Prostate gland (tissue), 2 donors: ENCODE data around the gene LMAN2L.

Experiments
- CTCF ChIP-seq, 4 experiments: fragments of 200-600 bp in 2 of 4; fragments of 450-650 bp in 2 of 4; sonication (generic) in 2 of 4; IDR thresholded peaks; 1 replicate in 3 of 4; 2 replicates in 1 of 4; pipeline ENCODE4 v1.5.1; 2016 to 2019; ENCODE audit warnings: antibody characterized with exemption in 4 of 4, mild to moderate bottlenecking in 2 of 4, moderate library complexity in 2 of 4
- POLR2A ChIP-seq: fragments of 450-650 bp; IDR thresholded peaks from one replicate; pipeline ENCODE4 v1.6.1; 2016; ENCODE audit warnings: antibody characterized with exemption, mild to moderate bottlenecking
- POLR2AphosphoS5 ChIP-seq: sonication (generic); formaldehyde crosslinking; IDR thresholded peaks from one replicate; pipeline ENCODE4 v1.6.1; 2017; ENCODE audit warnings: antibody characterized with exemption

GRCh38 chr2:96683307-96683706 is 56.6 kb downstream of the LMAN2L start:
- TF ChIP-seq POLR2A = no peak
- TF ChIP-seq CTCF (IDR thresholded peaks at IDR 0.05) = no peak
- TF ChIP-seq POLR2AphosphoS5 = no peak
